ENCODE results near the gene CCDC12.

- TF ChIP-seq CTCF (IDR thresholded peaks at IDR 0.05; ENCODE audit: low read length) = no peak
- TF ChIP-seq EZH2 (optimal IDR thresholded peaks at IDR 0.05; ENCODE audit: low read depth, low read length) = no peak
These were observed 38.6 kb upstream of the CCDC12 start for GRCh38 chr3:47015151-47015550.
